Neural progenitor cell (in vitro differentiated cells): ENCODE data around the gene CRY1. TPM values are rescaled to one million over a fixed set of nuclear protein-coding genes. Genes with fewer than 3 reads are reported as not detected.

Experiments used
- DNase-seq: peaks from one replicate; pipeline ENCODE4 v3.0.0-alpha.2; 2016; ENCODE audit warnings: low spot score
- H2AFZ ChIP-seq: fragments of 200-600 bp; sonication (generic); replicated peaks from 2 replicates; pipeline ENCODE4 v1.6.1; 2016; ENCODE audit warnings: antibody characterized with exemption
- H3F3A ChIP-seq: fragments of 200-600 bp; sonication (generic); 2 replicates; pipeline ENCODE4 v1.6.1; 2016; ENCODE audit warnings: antibody characterized with exemption, low read depth
- H3K27ac ChIP-seq: fragments of 200-600 bp; sonication (generic); 2 replicates; pipeline ENCODE4 v1.5.1; 2016; ENCODE audit warnings: mild to moderate bottlenecking
- H3K27me3 ChIP-seq: fragments of 200-600 bp; sonication (generic); 2 replicates; pipeline ENCODE4 v1.6.1; 2016; ENCODE audit warnings: mild to moderate bottlenecking, moderate library complexity
- H3K36me3 ChIP-seq: fragments of 200-600 bp; sonication (generic); 2 replicates; pipeline ENCODE4 v1.5.1; 2016
- H3K4me1 ChIP-seq: fragments of 200-600 bp; sonication (generic); 2 replicates; pipeline ENCODE4 v1.6.1; 2016; ENCODE audit warnings: mixed run types
- H3K4me2 ChIP-seq: fragments of 200-600 bp; sonication (generic); 2 replicates; pipeline ENCODE4 v1.6.1; 2016
- H3K4me3 ChIP-seq: fragments of 200-600 bp; sonication (generic); 2 replicates; pipeline ENCODE4 v1.5.1; 2016
- H3K79me2 ChIP-seq: fragments of 200-600 bp; sonication (generic); 2 replicates; pipeline ENCODE4 v1.6.1; 2016; ENCODE audit warnings: low read depth
- H3K9ac ChIP-seq: fragments of 200-600 bp; sonication (generic); 2 replicates; pipeline ENCODE4 v1.6.1; 2016
- H3K9me3 ChIP-seq: fragments of 200-600 bp; sonication (generic); 2 replicates; pipeline ENCODE4 v1.5.1; 2016; ENCODE audit warnings: low read depth
- H4K20me1 ChIP-seq: fragments of 200-600 bp; sonication (generic); 2 replicates; pipeline ENCODE4 v1.6.1; 2016; ENCODE audit warnings: low read depth
- H3K27ac Mint-ChIP-seq: 3 replicates; pipeline ENCODE4 v1.8.0; 2021; ENCODE audit warnings: mixed read lengths
- H3K27me3 Mint-ChIP-seq: 2 replicates; pipeline ENCODE4 v1.8.0; 2022; ENCODE audit warnings: low read depth, mild to moderate bottlenecking, inconsistent platforms, moderate library complexity, mixed read lengths; ENCODE audit not compliant: insufficient read depth
- H3K36me3 Mint-ChIP-seq: 3 replicates; pipeline ENCODE4 v1.8.0; 2021; ENCODE audit warnings: mixed read lengths
- H3K4me1 Mint-ChIP-seq: 3 replicates; pipeline ENCODE4 v1.8.0; 2021; ENCODE audit warnings: mixed read lengths
- H3K4me3 Mint-ChIP-seq: 3 replicates; pipeline ENCODE4 v1.8.0; 2021; ENCODE audit warnings: mild to moderate bottlenecking, moderate library complexity, mixed read lengths
- H3K9me3 Mint-ChIP-seq: 3 replicates; pipeline ENCODE4 v1.8.0; 2020; ENCODE audit warnings: mixed read lengths
- CTCF ChIP-seq: fragments of 200-600 bp; sonication (generic); IDR thresholded peaks from 2 replicates; pipeline ENCODE4 v1.5.1; 2017; ENCODE audit warnings: antibody characterized with exemption, mild to moderate bottlenecking
- EZH2 ChIP-seq: fragments of 200-600 bp; sonication (generic); IDR thresholded peaks from 2 replicates; pipeline ENCODE4 v1.6.1; 2017; ENCODE audit warnings: antibody characterized with exemption, mild to moderate bottlenecking, moderate library complexity
- EZH2phosphoT487 ChIP-seq: fragments of 200-600 bp; sonication (generic); IDR thresholded peaks from 2 replicates; pipeline ENCODE4 v1.6.1; 2017; ENCODE audit warnings: antibody characterized with exemption
- total RNA-seq: library from RNA; depleted of rRNA; stranded (reverse); fragments of >200 nt; gene quantifications from 2 replicates; pipeline ENCODE4 v1.2.3, GENCODE V29; 2015; ENCODE audit warnings: low replicate concordance

Gene CRY1
- total RNA-seq, 1 donor from 2014 or later = 51.3 TPM

DNA sequence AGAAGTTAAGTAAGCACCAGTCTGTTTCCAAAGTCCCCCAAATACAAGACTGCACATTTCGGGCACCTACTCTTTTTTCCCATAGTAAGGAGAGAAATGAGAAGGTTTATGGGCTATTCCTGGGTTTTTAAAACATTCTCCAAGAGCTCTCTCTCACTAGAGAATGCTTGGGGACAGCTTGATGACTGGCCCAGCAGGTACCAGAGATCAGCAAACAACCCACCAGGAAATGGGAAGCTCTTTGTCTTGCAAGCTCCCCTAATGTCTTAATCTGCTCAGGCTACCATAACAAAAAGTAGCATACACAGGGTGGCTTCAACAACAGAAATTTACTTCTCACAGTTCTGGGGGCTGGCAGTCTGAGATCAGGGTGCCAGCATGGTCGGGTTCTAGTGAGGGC, 41.8 kb upstream of the CRY1 start:
- Histone ChIP-seq H3K36me3 (no peaks in the 10 kb centered on the region), H3K4me2 (no peak overlapping the region), H3K27ac (no peak overlapping the region), H3K9me3 (no peaks in the 10 kb centered on the region), H3K9ac (no peak overlapping the region), H4K20me1 (no peaks in the 10 kb centered on the region), H2AFZ (no peak overlapping the region), H3K79me2 (no peaks in the 10 kb centered on the region), H3K27me3 (no peaks in the 10 kb centered on the region), H3K4me3 (no peak overlapping the region), H3F3A (no peaks in the 10 kb centered on the region), H3K4me1 (peaks cover 4% of the 10 kb centered on the region)
- Mint-ChIP-seq H3K27me3 (peaks cover 12% of the 10 kb centered on the region), H3K4me3 (no peak overlapping the region), H3K27ac (no peak overlapping the region), H3K36me3 (no peaks in the 10 kb centered on the region), H3K9me3 (no peaks in the 10 kb centered on the region), H3K4me1 (peaks cover 24% of the 10 kb centered on the region)
- TF ChIP-seq EZH2phosphoT487 (no peak), CTCF (no peak), EZH2 (no peak)
- DNase-seq = no peak

DNA sequence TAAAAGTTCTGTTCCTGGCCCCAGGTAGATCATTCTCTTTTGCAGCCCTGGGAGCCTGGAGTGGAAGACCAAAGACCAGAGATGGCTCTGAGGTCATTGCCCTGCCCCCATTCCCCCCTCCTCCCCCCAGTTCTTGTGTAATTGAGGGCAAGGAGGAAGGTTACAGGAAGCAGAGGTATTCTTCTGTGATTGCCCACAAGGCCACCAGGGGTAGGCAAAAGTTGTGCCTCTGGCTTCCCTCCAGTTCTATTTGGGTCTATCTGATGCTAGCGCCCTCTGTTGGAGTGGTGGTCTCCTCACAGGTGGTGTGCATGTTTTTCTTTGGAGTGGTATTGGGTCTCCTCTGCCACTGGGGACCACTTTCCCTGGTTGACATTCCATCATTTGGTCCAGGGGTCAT, 41.2 kb upstream of the CRY1 start:
- H3K4me2 ChIP-seq = no peak overlapping the region
- H4K20me1 ChIP-seq = no peaks in the 10 kb centered on the region
- no peaks in the 10 kb centered on the region for H3K36me3 Mint-ChIP-seq
- H2AFZ ChIP-seq = no peak overlapping the region
- H3K9ac ChIP-seq = no peak overlapping the region
- no peaks in the 10 kb centered on the region for H3K27me3 ChIP-seq
- H3K4me1 ChIP-seq = peaks cover 4% of the 10 kb centered on the region
- H3K27me3 Mint-ChIP-seq = peaks cover 12% of the 10 kb centered on the region
- no peaks in the 10 kb centered on the region for H3K9me3 Mint-ChIP-seq
- no peak for TF ChIP-seq EZH2phosphoT487
- peak; percentile 48 for TF ChIP-seq CTCF
- no peak overlapping the region for H3K27ac ChIP-seq
- H3K79me2 ChIP-seq = no peaks in the 10 kb centered on the region
- H3K4me1 Mint-ChIP-seq = peaks cover 29% of the 10 kb centered on the region
- peak overlapping the region; percentile 33 for H3K27ac Mint-ChIP-seq
- peak; percentile 40 for DNase-seq
- H3F3A ChIP-seq = no peaks in the 10 kb centered on the region
- no peaks in the 10 kb centered on the region for H3K9me3 ChIP-seq
- no peak overlapping the region for H3K4me3 Mint-ChIP-seq
- no peak overlapping the region for H3K4me3 ChIP-seq
- H3K36me3 ChIP-seq = no peaks in the 10 kb centered on the region

GRCh38 chr12:107133462-107133861, 40.1 kb upstream of the CRY1 start:
- H3K36me3 ChIP-seq = no peaks in the 10 kb centered on the region
- Mint-ChIP-seq H3K4me3 (no peak overlapping the region), H3K4me1 (peaks cover 30% of the 10 kb centered on the region), H3K27ac (no peak overlapping the region), H3K9me3 (no peaks in the 10 kb centered on the region), H3K36me3 (no peaks in the 10 kb centered on the region), H3K27me3 (peaks cover 12% of the 10 kb centered on the region)
- H3K27me3 ChIP-seq = no peaks in the 10 kb centered on the region
- no peaks in the 10 kb centered on the region for H3K79me2 ChIP-seq
- no peak overlapping the region for H3K4me2 ChIP-seq
- H3K27ac ChIP-seq = no peak overlapping the region
- no peaks in the 10 kb centered on the region for H3K9me3 ChIP-seq
- H3F3A ChIP-seq = no peaks in the 10 kb centered on the region
- no peak overlapping the region for H3K4me3 ChIP-seq
- TF ChIP-seq CTCF = peak; percentile 12
- TF ChIP-seq EZH2phosphoT487 = no peak
- peaks cover 4% of the 10 kb centered on the region for H3K4me1 ChIP-seq
- H4K20me1 ChIP-seq = no peaks in the 10 kb centered on the region
- H2AFZ ChIP-seq = no peak overlapping the region
- no peak overlapping the region for H3K9ac ChIP-seq
- no peak for DNase-seq
